ENCODE measurements around the gene PRDM16. TPM values are rescaled to one million over a fixed set of nuclear protein-coding genes. Genes with fewer than 3 reads are reported as not detected.

The PRDM16 gene
- total and polyA plus RNA-seq, 2 of the 8 experiments (the other 6 are each of a cell fraction or from before 2014, with no cell fraction given): 0.39 to 0.43 TPM

GRCh38 chr1:3459940-3460671 is 391.1 kb downstream of the PRDM16 start:
- WGBS, 2 experiments (ENCODE audit: extremely low coverage in 1 of 2, insufficient coverage in 1 of 2, insufficient read length in 1 of 2, insufficient replicate concordance in 2 of 2, low coverage in 1 of 2, low lambda C conversion rate in 2 of 2, missing lambda C conversion rate in 1 of 2): 91% methylated on average over 23 of the region's 23 CpGs; no CpG with 5 or more reads in 1 of the 2 experiments
- Histone ChIP-seq H2BK12ac (ENCODE audit: low read depth, low read length) (no peak overlapping the region), H3K23ac (ENCODE audit: insufficient read length) (no peak overlapping the region), H2BK5ac (ENCODE audit: low read depth, low read length) (peak overlapping the region; percentile 63; the same call in 1 of the 2 replicates), H3K79me1 (ENCODE audit: low read depth, low read length) (peaks cover 5% of the 10 kb centered on the region; the same call in 1 of the 2 replicates), H3K4ac (replicated peaks; ENCODE audit: insufficient read length, low read depth, low read length) (no peak overlapping the region), H4K5ac (ENCODE audit: insufficient read length, low read depth, low read length) (no peak overlapping the region), H3K56ac (replicated peaks; ENCODE audit: insufficient read length, low read depth, low read length) (no peak overlapping the region), H2BK15ac (ENCODE audit: low read length) (no peak overlapping the region), H3K9me3 (ENCODE audit: insufficient read depth in 2 of 2, low read depth in 1 of 2, low read length in 1 of 2) (no peaks in the 10 kb centered on the region), H4K8ac (ENCODE audit: extremely low read depth, insufficient read depth, low read length) (no peak overlapping the region), H3K4me2 (ENCODE audit: insufficient read depth in 1 of 2, low read depth in 2 of 2, low read length in 2 of 2) (no peak overlapping the region), H3K27me3 (replicated peaks in 1 of 4; ENCODE audit: control insufficient read depth in 3 of 4, extremely low read depth in 1 of 4, insufficient read depth in 3 of 4, low read length in 3 of 4) (no peaks in the 10 kb centered on the region), H3K14ac (ENCODE audit: insufficient read length) (no peak overlapping the region), H3K4me3 (ENCODE audit: extremely low read depth in 1 of 4, insufficient read depth in 2 of 4, low read depth in 3 of 4, low read length in 4 of 4) (no peak overlapping the region), H3K36me3 (ENCODE audit: control insufficient read depth in 2 of 4, insufficient read depth in 4 of 4, low read length in 3 of 4) (no peaks in the 10 kb centered on the region), H3K4me1 (replicated peaks in 1 of 4; ENCODE audit: control insufficient read depth in 3 of 4, insufficient read depth in 4 of 4, low read length in 3 of 4) (peaks cover 0 to 11% (median 9%) of the 10 kb centered on the region in 4 experiments; a peak in 6 of 7 replicates), H3K18ac (ENCODE audit: extremely low read depth, low read length) (no peak overlapping the region), H3K23me2 (ENCODE audit: low read depth, low read length) (peaks cover 3% of the 10 kb centered on the region; the same call in 1 of the 2 replicates), H2BK120ac (replicated peaks; ENCODE audit: low read depth, low read length) (no peak overlapping the region), H3K79me2 (ENCODE audit: control insufficient read depth in 1 of 2, insufficient read depth in 2 of 2, low read length in 2 of 2) (peaks cover 0 to 13% of the 10 kb centered on the region in 2 experiments; a peak in 1 of 4 replicates), H2BK20ac (ENCODE audit: low read length) (no peak overlapping the region), H2AK5ac (ENCODE audit: low read depth, low read length) (no peak overlapping the region), H4K20me1 (replicated peaks in 1 of 2; ENCODE audit: control insufficient read depth in 1 of 2, insufficient read depth in 2 of 2, low read length in 2 of 2) (peaks cover 3 to 16% of the 10 kb centered on the region in 2 experiments), H3K9ac (replicated peaks in 1 of 4; ENCODE audit: extremely low read depth in 1 of 4, low read depth in 3 of 4, low read length in 3 of 4) (no peak overlapping the region; a peak in 1 of 7 replicates), H3K27ac (ENCODE audit: low read depth, low read length) (no peak overlapping the region), H4K91ac (replicated peaks; ENCODE audit: insufficient read length, low read length) (no peak overlapping the region), H2AFZ (ENCODE audit: low read length) (no peak overlapping the region)
- POLR2A ChIA-PET (ENCODE audit: partially characterized antibody): interaction anchor here (1.9 kb wide), 1 partner anchor 12 kb away, joined by 4 read pairs; no protein-coding TSS in a partner anchor
- no peak for FAIRE-seq
- CTCF ChIA-PET (ENCODE audit: partially characterized antibody): no interaction called here
- no peak for DNase-seq (ENCODE audit: low read depth in 1 of 2, low spot score in 2 of 2)
- no peak for TF ChIP-seq KDM4A (IDR thresholded peaks at IDR 0.05; ENCODE audit: low read depth, low read length, severe bottlenecking)
- no peak for TF ChIP-seq SIX5 (IDR thresholded peaks at IDR 0.05; ENCODE audit: low read depth, low read length)
- TF ChIP-seq, protein P1, sequence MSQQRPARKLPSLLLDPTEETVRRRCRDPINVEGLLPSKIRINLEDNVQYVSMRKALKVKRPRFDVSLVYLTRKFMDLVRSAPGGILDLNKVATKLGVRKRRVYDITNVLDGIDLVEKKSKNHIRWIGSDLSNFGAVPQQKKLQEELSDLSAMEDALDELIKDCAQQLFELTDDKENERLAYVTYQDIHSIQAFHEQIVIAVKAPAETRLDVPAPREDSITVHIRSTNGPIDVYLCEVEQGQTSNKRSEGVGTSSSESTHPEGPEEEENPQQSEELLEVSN (IDR thresholded peaks at IDR 0.05): no peak
- TF ChIP-seq TBP (IDR thresholded peaks at IDR 0.05; ENCODE audit: low read depth, low read length): no peak
- no peak for TF ChIP-seq BCL11A (IDR thresholded peaks at IDR 0.05; ENCODE audit: low read depth in 2 of 2, low read length in 2 of 2)
- no peak for TF ChIP-seq CEBPB (IDR thresholded peaks at IDR 0.05; ENCODE audit: low read depth, low read length)
- TF ChIP-seq SP4 (IDR thresholded peaks at IDR 0.05; ENCODE audit: low read length): no peak
- no peak for TF ChIP-seq NRF1 (IDR thresholded peaks at IDR 0.05; ENCODE audit: low read depth, low read length)
- TF ChIP-seq CTBP2 (IDR thresholded peaks at IDR 0.05; ENCODE audit: borderline replicate concordance, insufficient read depth, insufficient read length, low read length): no peak
- TF ChIP-seq NANOG (IDR thresholded peaks at IDR 0.05; ENCODE audit: insufficient read depth, low read depth, low read length, poor library complexity, severe bottlenecking): no peak
- no peak for TF ChIP-seq SP1 (IDR thresholded peaks at IDR 0.05; ENCODE audit: low read depth, low read length)
- TF ChIP-seq GTF2F1 (IDR thresholded peaks at IDR 0.05; ENCODE audit: borderline replicate concordance, low read depth, low read length): no peak

Measured in H1 (cell line).